ENCODE measurements around the gene CHST6. TPM values are rescaled to one million over a fixed set of nuclear protein-coding genes. Genes with fewer than 3 reads are reported as not detected.

CHST6 gene
- total and polyA plus RNA-seq, 2 of the 8 experiments (the other 6 are each of a cell fraction or from before 2014, with no cell fraction given): 18.2 to 25.4 TPM

DNA sequence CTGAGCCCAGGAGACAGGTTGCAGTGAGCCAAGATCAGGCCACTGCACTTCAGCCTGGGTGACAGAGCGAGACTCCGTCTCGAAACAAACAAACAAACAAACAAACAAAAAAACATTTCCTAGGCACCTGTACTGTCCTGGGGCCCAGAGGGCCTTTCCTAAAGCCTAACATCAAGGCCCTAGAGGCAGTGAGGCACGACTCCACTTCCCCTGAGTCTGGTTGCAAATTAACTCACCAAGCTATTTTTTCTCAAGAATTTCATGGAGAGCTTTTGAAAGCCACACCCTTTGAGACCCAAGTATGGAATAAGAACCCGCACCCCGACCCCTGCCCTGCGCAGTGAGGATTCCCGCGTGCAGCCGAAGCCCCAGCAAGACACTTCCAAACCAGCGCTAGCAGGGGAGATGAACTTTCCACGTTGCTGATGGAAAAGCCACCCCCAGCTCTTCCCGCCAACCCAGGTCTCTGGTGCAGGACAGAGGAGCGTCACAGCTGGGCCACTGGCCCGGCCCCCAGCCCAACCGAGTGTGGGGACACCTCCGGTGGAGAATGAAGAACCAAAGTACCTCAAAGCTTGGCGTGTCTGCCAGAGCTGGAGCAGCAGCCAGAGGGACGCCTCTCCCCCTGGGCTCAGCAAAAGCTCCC lies 39.4 kb upstream of the CHST6 start:
- Histone ChIP-seq H4K20me1 (replicated peaks in 1 of 2; ENCODE audit: control insufficient read depth in 1 of 2, insufficient read depth in 2 of 2, low read length in 2 of 2) (no peaks in the 10 kb centered on the region), H3K27ac (ENCODE audit: low read depth, low read length) (no peak overlapping the region), H3K36me3 (ENCODE audit: control insufficient read depth in 2 of 4, insufficient read depth in 4 of 4, low read length in 3 of 4) (no peaks in the 10 kb centered on the region), H3K23ac (ENCODE audit: insufficient read length) (no peak overlapping the region), H3K27me3 (replicated peaks in 1 of 4; ENCODE audit: control insufficient read depth in 3 of 4, extremely low read depth in 1 of 4, insufficient read depth in 3 of 4, low read length in 3 of 4) (no peaks in the 10 kb centered on the region), H4K8ac (ENCODE audit: extremely low read depth, insufficient read depth, low read length) (peak overlapping the region; percentile 82; the same call in 1 of the 2 replicates), H3K9me3 (ENCODE audit: insufficient read depth in 2 of 2, low read depth in 1 of 2, low read length in 1 of 2) (no peaks in the 10 kb centered on the region), H3K56ac (replicated peaks; ENCODE audit: insufficient read length, low read depth, low read length) (no peak overlapping the region), H2AK5ac (ENCODE audit: low read depth, low read length) (no peak overlapping the region), H3K23me2 (ENCODE audit: low read depth, low read length) (no peaks in the 10 kb centered on the region), H3K4me2 (ENCODE audit: insufficient read depth in 1 of 2, low read depth in 2 of 2, low read length in 2 of 2) (no peak overlapping the region), H4K91ac (replicated peaks; ENCODE audit: insufficient read length, low read length) (no peak overlapping the region), H4K5ac (ENCODE audit: insufficient read length, low read depth, low read length) (no peak overlapping the region), H2BK20ac (ENCODE audit: low read length) (no peak overlapping the region), H2BK12ac (ENCODE audit: low read depth, low read length) (no peak overlapping the region), H3K79me2 (ENCODE audit: control insufficient read depth in 1 of 2, insufficient read depth in 2 of 2, low read length in 2 of 2) (no peaks in the 10 kb centered on the region), H3K4me3 (ENCODE audit: extremely low read depth in 1 of 4, insufficient read depth in 2 of 4, low read depth in 3 of 4, low read length in 4 of 4) (no peak overlapping the region), H2BK120ac (replicated peaks; ENCODE audit: low read depth, low read length) (no peak overlapping the region), H3K14ac (ENCODE audit: insufficient read length) (no peak overlapping the region), H3K9ac (replicated peaks in 1 of 4; ENCODE audit: extremely low read depth in 1 of 4, low read depth in 3 of 4, low read length in 3 of 4) (no peak overlapping the region), H3K18ac (ENCODE audit: extremely low read depth, low read length) (no peak overlapping the region), H3K4me1 (replicated peaks in 1 of 4; ENCODE audit: control insufficient read depth in 3 of 4, insufficient read depth in 4 of 4, low read length in 3 of 4) (peaks cover 0 to 6% (median 0%) of the 10 kb centered on the region in 4 experiments; a peak in 1 of 7 replicates), H2AFZ (ENCODE audit: low read length) (0 out of 2 replicates have a peak overlapping the region, but pooled peaks have one; percentile 9), H3K4ac (replicated peaks; ENCODE audit: insufficient read length, low read depth, low read length) (no peak overlapping the region), H2BK15ac (ENCODE audit: low read length) (no peak overlapping the region), H3K79me1 (ENCODE audit: low read depth, low read length) (no peaks in the 10 kb centered on the region), H2BK5ac (ENCODE audit: low read depth, low read length) (0 out of 2 replicates have a peak overlapping the region, but pooled peaks have one; percentile 55)
- FAIRE-seq: no peak
- ChIA-PET POLR2A (ENCODE audit: partially characterized antibody) (interaction anchor here (0.8 to 2.4 kb wide), 10 partner anchors 8 to 92 kb away, joined by 3 to 17 read pairs (median 4); partner anchors contain the start of gene CHST6), CTCF (ENCODE audit: partially characterized antibody) (interaction anchor here (0.9 to 9.3 kb wide), 13 partner anchors 9 to 126 kb away, joined by 3 to 203 read pairs (median 5); partner anchors contain the start of gene TMEM170A)
- no peak for TF ChIP-seq CTBP2 (IDR thresholded peaks at IDR 0.05; ENCODE audit: borderline replicate concordance, insufficient read depth, insufficient read length, low read length)
- no peak for TF ChIP-seq JUN (IDR thresholded peaks at IDR 0.05; ENCODE audit: low read depth, low read length)
- TF ChIP-seq, protein P1, sequence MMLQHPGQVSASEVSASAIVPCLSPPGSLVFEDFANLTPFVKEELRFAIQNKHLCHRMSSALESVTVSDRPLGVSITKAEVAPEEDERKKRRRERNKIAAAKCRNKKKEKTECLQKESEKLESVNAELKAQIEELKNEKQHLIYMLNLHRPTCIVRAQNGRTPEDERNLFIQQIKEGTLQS (IDR thresholded peaks at IDR 0.05; ENCODE audit: insufficient read depth, low read depth, low read length): no peak
- no peak for TF ChIP-seq TAF7 (optimal IDR thresholded peaks at IDR 0.05; ENCODE audit: borderline replicate concordance, low read depth, low read length)
- TF ChIP-seq BACH1 (IDR thresholded peaks at IDR 0.05; ENCODE audit: low read length): no peak
- TF ChIP-seq RNF2 (IDR thresholded peaks at IDR 0.05; ENCODE audit: borderline replicate concordance, low read depth, low read length, missing control alignments, poor library complexity, severe bottlenecking): no peak
- TF ChIP-seq NRF1 (IDR thresholded peaks at IDR 0.05; ENCODE audit: low read depth, low read length): no peak
- no peak for TF ChIP-seq EGR1 (IDR thresholded peaks at IDR 0.05; ENCODE audit: borderline replicate concordance, low read depth, low read length)
- TF ChIP-seq GABPA (IDR thresholded peaks at IDR 0.05; ENCODE audit: borderline replicate concordance, insufficient read depth, low read length): no peak
- WGBS, 2 experiments (ENCODE audit: extremely low coverage in 1 of 2, insufficient coverage in 1 of 2, insufficient read length in 1 of 2, insufficient replicate concordance in 2 of 2, low coverage in 1 of 2, low lambda C conversion rate in 2 of 2, missing lambda C conversion rate in 1 of 2): 90% methylated on average over 19 of the region's 19 CpGs; no CpG with 5 or more reads in 1 of the 2 experiments
- DNase-seq (ENCODE audit: low read depth in 1 of 2, low spot score in 2 of 2): no peak
